Muscle of arm (tissue), 12 donors: Measurements from ENCODE around the gene OPCML. TPM values are rescaled to one million over a fixed set of nuclear protein-coding genes. Genes with fewer than 3 reads are reported as not detected.

Source experiments
- DNase-seq: peaks from one replicate; pipeline ENCODE4 v3.0.0-alpha.2; 2013
- polyA plus RNA-seq, 12 donors: library from polyadenylated mRNA; unstranded; fragments of 120-200 nt; gene quantifications; one replicate each; pipeline ENCODE4 v1.2.1, GENCODE V29; 2013; ENCODE audit not compliant: insufficient read length in 12 of 12

Gene OPCML
- polyA plus RNA-seq, 12 donors = 1.1 to 3.0 (median 1.8) TPM; not detected in 1

DNA sequence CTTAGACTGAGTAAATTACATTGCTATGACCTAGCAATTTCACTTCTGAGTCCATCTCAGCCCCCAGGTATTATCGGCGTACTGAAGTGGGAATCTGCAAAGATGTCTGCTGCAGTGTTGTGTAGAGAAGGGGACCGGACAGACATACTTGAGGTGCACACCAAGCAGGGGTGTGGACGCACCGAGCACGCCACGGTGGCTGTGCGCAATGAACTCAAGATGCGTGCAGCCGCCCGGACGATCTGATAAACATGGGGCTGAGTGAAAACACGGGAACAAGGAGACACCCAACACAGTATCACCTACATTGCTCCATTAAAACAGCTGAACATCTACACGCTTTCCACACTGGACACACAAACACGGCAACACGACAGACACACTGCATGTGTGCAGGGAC is 454.3 kb downstream of the OPCML start:
- no peak for DNase-seq

DNA sequence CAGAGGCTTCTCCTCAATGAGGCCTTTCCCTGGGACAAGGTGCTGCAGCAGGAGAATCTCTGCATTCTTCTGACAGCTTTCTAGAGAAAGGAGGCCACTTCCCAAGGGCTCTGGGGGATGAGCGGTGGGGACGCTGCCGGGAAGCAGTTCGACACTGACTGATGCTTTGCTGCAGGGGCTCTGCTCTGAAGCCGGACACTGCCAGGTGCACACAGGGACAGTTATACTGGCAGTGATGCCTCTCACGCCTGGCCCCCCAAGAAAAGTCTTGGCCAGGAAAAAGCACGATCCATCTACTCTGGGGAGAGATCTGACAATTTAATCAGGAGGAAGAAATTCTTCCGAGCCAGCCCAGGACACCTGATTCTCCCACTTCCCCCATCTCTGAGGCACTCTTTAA is 456.9 kb downstream of the OPCML start:
- no peak for DNase-seq

DNA sequence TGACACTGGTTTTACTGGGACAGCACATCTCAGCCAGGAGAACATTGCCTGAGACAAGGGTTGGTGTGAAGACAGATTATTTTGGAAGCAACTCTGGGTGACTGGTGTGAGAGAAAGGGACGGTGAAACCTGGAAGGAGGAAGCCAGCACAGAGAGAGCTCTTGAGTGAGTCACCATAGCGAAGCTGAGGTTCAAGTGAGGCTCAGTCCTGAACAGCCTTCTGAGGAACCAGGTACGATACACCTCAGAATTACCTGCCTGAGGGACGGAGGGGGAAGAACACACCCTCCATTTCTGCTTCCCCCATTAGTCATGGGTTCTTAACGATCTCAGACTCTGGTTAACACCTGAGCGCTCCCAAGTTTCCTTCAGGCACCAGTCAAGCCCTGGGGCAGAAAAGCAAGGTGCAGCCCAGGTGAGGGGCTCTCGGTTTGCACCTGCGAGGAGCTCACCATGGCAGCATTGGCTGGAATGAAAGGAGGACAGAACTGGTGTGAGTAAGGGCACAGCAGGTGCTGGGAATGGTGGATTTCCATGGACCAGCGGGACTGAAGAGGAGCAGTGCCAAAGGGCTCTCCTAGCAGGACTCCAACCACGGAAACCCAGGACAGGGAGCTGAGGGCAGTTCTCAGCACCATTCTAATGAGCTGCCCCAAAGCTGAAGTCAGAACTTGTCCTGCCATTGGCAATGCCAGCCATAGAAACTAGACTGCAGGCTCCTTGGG is 459.3 kb downstream of the OPCML start:
- DNase-seq = no peak

DNA sequence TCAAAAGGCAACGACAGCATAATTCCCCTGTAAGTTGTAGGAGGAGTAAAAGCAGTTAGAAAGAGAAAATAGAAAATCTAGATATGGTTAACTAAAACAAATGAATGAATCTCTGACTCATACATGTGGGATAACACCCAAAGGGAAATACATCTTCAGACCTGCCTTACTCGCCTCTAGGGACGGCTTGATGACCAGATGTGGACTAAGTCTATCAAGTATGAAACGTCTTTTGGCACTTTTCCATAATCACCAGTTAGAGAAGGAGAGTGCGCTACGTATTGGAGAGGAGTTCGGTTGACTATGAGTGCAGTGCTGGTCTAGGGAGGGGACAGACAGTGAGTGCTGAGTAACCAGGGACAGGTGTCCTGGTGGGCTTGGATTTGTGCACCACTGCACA is 459.9 kb downstream of the OPCML start:
- DNase-seq = no peak

DNA sequence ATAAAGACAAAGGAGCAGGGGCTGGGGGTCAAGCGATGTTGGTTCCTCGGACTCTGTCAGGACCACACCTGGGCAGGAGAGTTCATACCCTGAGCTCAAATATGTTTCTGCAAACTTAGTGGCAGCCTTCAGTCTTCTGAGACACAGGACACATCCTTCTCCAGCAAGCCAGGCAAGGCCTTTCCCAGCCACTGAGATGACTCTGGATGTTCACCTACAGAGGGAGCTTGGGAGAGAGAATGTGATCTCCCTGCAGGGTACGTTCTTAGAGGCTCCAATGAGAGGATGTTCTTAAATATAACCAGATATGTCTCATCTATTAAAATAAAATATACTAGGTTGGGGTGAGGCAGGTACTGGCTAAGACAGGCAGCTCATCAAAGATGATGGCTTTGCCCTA is 461.5 kb downstream of the OPCML start:
- DNase-seq = no peak

DNA sequence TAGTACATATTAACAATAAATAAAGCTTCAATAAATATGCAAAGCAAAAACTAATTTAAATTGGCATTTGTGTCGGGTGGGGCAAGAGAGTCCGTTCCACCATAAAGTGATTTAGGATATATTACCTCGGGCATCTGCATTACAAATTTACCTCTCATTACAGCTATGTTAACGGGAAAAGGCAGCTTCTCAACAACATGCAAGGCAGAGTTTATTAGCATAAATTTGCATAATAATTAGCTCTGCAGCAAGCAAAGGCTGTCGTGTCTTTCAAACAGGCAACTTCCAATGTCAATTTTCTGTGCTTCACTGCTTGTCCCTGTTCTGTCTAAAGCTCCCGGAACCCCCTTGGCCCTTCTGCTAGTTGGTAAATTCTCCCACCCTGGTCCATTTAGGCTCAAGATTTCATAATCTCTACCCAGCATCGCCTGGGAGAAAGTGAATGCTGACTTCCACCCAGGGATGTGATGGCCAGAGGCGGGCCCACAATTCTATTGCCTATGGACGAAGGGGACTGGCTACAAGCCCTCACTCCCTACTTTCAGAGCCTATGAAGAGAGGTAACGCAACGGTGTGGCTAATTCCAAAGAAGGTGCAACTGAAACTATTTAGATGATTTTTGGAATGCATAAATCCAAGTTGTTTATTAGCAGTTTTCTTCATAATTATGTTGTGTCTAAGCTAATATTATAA is 462.1 kb downstream of the OPCML start:
- DNase-seq = no peak

DNA sequence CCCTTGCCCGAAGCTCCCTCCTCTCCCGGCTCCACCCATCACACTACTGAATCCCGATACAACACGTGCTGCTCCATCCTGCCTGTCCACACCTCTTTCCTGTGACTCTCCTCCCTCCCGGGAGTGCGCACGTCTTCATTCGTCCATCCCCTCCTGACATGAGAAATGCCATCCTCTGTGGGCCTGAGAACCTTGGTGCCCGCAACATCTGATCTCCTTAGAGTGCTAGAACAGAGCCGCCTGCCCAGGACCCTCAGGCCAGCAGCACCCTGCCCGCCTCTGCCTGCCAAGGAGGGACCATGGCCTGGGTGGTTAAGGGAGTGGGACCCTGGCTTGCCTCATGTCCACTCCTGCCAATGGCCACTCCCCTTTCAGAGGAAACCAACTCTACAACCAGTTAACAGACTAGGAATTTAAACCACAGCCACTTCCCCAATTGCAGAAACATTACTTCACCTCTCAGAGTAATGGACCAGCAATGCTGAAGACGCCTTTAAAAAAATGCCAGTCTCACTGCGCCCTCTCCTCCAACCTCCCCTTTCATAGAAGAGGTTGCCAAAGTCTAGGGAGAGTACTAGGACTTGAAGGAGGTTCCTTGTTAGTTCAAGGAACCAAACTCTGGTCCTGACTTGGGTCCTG is 466.3 kb downstream of the OPCML start:
- no peak for DNase-seq

DNA sequence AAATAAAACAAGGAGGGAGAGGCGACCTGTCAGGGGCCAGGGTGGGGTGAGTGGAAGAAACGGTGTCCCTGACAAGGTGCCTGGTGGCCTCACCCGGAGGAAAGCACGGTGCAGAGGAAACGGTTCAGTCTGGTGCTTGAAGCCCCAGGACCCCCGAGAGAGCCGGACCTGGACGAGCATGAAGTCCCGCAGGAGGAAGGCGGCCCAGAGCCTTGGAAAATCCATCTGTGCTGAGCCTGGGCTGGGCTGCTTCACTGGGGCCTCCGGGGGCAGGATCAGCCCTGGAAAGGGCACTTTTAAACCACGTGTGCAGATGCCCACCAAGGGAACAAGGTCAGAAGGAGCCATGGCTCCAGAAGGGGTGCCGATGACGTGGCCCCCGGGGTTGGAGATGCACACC is 467.3 kb downstream of the OPCML start:
- no peak for DNase-seq

DNA sequence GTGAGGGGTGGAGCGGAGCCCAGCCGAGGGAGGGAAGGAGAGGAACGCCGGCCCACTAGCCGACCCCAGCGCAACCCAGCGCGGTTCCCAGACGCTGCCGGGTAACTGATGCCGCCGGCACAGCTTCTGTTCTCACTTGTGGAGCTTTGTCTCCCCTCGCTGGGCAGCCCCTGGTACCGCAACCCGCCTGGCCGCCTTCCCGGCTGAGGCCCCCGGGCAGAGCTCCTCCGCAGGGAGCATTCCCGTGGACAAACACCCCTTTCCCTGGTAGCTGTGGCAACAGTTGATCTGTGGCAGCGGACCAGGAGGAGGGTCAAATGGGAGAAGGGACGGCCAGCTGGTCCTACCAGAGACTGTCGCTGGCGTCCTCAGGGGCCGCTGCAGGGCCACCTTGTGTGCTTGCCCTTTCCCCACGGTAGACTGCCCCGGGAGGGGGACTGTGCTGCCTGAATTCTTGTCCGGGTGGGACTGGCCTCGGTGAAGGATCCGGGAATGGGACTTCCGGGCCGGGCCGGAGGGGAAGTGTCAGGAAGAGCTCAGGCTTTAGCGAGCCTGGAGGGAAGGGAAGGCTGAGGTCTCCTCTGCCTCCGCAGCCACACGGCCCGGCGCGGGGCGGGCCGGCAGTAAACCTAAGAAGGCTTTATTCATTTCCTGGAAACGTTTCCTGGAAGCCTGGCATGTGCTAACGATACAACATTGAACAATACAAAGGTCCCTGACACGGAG is 468.0 kb downstream of the OPCML start:
- peak; percentile 77 for DNase-seq

DNA sequence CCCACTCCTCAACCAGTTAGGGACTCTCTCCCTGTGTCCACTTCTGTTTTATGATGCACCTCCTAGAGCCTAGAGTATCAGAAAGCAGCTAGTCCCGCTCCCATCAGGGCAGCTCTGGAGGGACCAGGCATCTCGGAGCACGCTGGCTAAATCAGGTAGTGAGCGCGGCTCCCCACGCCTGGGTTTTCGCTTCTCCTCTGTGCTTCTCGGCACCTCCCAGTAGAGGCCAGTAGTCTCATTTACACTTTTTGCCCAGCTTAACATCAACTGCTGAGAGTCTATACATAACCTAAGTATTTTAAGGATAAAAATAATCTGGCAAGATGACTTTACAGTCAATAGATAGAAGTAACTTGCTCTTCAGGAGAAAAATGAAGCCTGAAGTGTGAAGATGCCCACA is 473.8 kb downstream of the OPCML start:
- no peak for DNase-seq

DNA sequence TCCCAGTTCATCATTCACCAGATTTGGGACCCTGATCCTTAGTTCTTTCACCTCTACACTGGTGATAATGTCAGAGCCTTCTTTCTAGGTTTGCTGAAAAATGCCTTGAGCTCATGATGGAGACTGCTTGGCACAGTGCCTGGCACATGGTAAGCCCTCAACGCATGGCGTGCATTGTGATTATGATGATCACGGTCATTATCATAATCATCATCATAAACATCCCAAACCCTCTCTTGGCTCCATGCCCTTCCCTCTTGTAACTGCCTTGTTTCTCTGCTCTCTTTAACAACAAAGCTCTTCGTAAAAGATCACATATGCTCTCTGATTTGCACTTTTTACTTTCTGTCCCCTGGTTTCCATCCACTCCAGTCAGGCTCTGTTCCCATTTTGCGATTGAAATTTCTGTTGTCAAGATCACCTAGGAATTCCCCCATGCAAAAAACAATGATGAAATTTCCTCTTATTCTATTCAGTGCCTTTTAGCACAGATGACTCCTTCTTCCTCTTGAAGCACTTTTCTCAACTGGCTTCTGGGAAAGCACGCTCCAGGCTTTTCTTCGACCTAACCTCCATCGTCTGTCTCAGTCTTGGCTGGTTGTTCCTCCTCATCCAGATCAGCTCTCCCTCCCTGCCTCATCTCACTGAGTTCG is 479.1 kb downstream of the OPCML start:
- no peak for DNase-seq

DNA sequence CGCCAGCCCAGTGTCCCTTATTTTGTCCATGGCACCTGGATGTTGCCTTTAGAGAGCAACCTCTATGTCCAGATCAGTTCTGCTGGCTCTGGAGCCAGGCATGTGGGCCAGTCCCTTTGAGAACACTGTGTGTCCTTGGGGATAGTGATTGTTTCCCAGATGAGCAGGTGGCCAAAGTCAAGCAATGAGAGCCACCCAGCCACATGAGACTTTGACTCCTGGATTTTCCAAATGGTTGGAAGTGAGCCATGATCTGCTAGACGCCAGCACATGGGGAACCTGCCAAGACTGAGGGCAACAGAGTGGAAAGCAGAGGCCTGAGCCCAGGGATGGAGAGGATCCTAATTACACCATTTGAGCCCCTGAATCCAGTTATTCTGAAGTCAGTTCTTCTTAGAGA is 479.8 kb downstream of the OPCML start:
- DNase-seq = no peak

DNA sequence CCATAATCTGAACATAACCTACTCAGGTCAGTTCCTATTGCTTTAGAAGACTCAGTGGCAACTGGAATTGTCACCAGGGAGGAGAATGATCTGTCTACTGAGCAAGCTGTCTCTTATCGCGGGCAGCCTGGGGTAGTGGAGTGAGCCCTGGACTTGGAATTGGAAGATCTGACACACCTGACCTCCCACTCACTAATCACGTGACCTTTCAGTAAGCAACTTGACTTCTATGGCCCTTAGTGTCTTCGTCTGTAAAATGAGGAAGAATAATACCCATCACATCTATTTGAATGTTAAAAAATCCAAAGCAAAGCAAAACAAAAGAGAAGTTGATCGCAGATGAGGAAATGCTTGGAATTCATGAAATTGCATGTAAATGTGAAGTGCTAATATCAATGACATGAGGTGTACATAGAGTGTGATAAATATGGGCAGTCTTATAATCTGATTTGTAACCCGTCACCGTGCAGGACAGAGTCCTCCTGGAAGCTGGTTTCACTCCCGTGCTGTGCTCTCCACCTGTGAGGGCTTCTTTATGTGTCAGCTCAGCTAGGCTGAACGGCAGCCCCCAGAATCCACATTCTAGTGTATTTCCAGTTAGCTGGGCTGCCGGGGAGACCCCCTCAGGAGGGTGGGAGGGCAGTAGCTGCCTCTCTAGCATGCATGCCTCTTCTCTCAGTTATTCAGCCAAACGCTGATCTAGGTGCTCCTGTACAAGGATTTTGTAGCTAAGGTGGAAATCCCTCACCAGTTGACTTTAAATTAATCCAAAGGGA is 482.9 kb downstream of the OPCML start:
- DNase-seq = no peak

DNA sequence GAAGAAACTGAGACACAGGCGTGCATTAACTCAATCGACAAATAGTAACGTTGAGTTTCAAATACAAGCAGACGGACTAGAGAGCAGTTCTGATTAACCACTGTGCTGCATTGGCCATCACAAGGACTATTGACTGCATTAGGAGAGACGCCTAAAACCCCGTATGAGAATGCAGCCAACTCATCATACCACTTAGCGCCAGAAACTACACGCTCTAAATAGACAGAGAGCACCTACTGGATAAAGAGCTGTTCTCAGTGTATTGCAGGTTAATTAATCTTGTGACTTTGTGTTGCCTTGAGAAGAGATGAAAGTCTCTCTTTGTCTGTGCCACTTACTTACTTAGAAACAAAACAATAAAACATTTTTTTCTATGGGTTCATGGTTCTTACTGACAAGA is 484.0 kb downstream of the OPCML start:
- no peak for DNase-seq

DNA sequence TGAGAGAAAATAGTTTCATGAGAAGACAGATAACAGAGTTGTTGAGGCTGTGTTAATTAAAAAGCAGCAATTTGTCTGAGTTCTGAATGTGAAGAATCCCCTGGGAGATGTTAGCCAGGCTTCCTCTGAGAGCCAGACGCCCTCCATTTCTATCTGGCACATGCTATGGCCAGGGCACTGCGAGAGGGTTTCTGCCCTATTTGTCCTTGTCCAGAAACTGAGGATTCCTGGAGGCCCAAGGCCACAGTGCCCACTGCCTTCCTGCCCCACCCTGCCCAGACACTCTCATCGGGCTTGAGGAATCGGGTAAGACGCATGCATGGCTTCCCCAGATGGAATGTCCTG is 484.6 kb downstream of the OPCML start:
- no peak for DNase-seq

DNA sequence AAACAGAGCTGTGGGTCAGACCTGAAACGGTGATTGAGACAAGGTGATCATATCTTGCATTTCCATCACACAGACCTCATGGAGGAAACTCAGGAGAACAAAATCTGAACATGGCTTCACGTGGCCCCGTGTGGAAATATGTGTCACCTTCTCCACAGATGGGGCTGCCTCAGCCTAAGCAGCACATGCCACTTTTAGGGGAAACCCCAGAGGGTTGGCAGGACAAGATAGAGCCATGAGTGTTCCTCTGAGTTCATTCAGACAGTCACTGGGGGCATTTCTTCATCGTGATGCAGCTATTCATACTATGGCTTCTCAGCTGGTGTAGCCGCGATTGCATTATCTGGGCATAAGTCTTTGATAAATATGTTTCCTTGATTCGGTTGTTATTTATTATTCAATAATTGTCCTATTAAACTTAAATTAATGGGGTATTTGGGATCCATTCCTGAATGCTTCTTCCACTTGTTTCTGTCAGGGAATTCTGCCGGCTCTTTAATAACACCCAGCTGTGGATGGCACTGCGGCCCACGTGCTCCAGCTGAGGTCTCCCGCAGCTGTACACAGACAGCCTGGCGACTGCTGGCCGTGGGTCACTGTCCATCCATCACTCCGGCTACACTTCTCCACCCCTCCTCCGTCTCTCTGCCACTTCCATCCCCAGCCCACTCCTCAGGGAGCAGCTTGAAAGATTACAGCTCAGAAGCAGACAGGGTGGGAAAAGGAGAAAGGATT is 485.1 kb downstream of the OPCML start:
- no peak for DNase-seq

DNA sequence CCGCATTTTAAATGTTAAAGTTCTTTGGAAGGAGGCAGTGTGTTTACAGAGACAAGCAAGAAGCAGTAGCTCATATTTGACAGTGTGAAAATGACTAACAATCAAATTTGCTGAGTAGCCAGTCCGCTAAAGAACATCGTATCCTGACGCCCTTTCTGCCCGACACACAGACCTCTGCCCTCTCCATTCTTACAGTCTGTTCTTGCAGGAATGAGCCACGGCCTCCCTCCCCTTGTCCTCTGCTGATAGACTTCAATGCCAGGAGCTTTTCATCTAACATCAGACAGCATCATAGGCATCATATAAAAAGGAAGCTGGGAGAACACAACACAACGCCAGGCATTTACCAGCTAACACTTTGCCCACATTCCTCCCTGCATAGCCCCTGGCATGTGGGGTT is 486.0 kb downstream of the OPCML start:
- DNase-seq = no peak

DNA sequence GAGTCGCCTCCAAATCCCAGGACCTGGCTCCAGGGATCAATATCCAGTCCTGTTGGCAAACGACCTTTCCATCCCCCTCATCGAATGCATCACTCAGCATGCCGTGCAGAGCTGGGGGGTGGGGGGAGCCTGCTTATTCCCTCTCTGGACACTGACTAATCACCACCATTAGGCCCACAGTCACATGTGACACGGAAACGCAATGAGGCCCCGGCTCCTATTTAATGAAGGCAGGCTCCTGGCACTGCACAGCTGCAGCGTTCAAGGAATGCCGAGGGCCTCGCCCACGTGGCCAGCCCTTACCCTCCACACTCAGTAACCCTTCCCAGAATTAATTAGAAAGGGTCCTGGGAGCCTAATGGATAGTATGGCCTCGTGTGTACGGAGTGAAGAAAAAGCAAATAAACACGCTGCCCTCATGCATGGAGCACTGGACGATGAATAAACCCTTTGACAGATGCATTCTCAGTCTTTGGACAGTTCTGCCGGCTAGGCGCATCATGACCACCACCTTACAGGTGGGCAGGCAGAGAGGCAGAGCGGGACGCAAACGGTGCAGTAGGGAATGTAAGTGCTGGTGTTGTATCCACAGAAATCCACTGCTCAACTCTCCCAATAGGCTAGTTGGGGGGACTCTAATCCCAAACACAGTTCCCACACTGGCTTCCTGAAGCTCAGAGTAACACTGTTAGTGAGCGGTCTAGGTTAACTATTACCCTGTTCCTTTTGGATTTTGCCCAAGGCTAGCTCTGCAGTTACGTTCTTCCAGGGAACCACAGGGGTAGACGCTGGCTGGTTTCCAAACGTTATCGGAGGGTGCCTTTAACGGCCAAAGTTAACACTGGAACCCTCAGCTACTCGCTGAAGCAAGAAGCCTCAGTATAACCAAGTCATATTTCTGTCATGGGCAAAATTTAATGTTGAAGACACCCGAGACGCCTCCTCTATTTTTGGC is 490.1 kb downstream of the OPCML start:
- DNase-seq = no peak

DNA sequence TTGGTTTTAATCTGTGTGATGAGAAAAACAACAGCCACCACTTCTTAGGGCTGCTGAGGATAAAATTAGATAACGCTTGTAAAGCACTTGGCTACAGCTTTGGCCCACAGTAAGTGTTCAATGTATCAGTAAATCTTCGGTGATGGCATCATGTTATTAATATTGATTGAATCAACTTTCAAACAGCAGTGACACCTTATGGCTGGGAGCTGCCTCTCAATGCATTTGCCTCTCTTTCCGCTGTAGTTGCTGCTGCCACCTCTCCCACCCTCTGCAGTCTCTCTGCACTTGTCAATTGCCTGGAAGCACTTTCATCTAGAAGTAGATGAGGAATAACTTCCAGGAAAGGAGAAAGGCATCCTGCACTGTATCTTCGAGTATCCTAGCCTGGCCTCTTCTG is 491.1 kb downstream of the OPCML start:
- DNase-seq = no peak
